NCI-H187 (cell line): Measurements from ENCODE around the gene PRSS56.

Source experiments
- DNase-seq, 2 experiments: peaks; one replicate each; lab custom pipeline; 2025; lab: John Stamatoyannopoulos, UW

The PRSS56 gene

GRCh38 chr2:232486558-232487384, 33.4 kb upstream of the PRSS56 start:
- DNase-seq, result no peak

- no peak for DNase-seq
These were observed 32.6 kb upstream of the PRSS56 start, which contains the start of gene ECEL1 for GRCh38 chr2:232487385-232488096. TSS of gene ECEL1 (minus strand) at chr2:232487834. CDS start at chr2:232486653, 1,181 bp downstream.

GRCh38 chr2:232488097-232488711, 32.0 kb upstream of the PRSS56 start:
- no peak for DNase-seq

GRCh38 chr2:232488721-232489300, 31.4 kb upstream of the PRSS56 start:
- no peak for DNase-seq

- DNase-seq, result no peak
These were observed 30.5 kb upstream of the PRSS56 start for GRCh38 chr2:232489516-232490220.

GRCh38 chr2:232490221-232491138, 29.7 kb upstream of the PRSS56 start:
- DNase-seq, result no peak

GRCh38 chr2:232491139-232491780, 28.9 kb upstream of the PRSS56 start:
- no peak for DNase-seq

- DNase-seq, result no peak
These were observed 27.8 kb upstream of the PRSS56 start for GRCh38 chr2:232492236-232492848.

- no peak for DNase-seq
These were observed 27.1 kb upstream of the PRSS56 start for GRCh38 chr2:232492963-232493700.

- no peak for DNase-seq
These were observed 26.3 kb upstream of the PRSS56 start for GRCh38 chr2:232493701-232494474.

GRCh38 chr2:232494542-232494941, 25.6 kb upstream of the PRSS56 start:
- DNase-seq, result no peak

- no peak for DNase-seq
These were observed 24.9 kb upstream of the PRSS56 start for GRCh38 chr2:232495292-232495691.

- DNase-seq, result no peak
These were observed 23.5 kb upstream of the PRSS56 start for GRCh38 chr2:232496501-232497270.

- no peak for DNase-seq
These were observed 22.8 kb upstream of the PRSS56 start for GRCh38 chr2:232497348-232497747.

- no peak for DNase-seq
These were observed 21.7 kb upstream of the PRSS56 start for GRCh38 chr2:232498452-232498851.

- DNase-seq, result no peak
These were observed 18.8 kb upstream of the PRSS56 start for GRCh38 chr2:232501331-232501771.

- no peak for DNase-seq
These were observed 18.3 kb upstream of the PRSS56 start for GRCh38 chr2:232501794-232502390.
